ENCODE measurements around the gene TTYH3. TPM values are rescaled to one million over a fixed set of nuclear protein-coding genes. Genes with fewer than 3 reads are reported as not detected.
A peak's percentile ranks its signal among the peaks of the same experiment; 100 is the strongest.

TTYH3 gene
- total and polyA plus RNA-seq, 2 of the 13 experiments (the other 11 are each of a cell fraction or from before 2014, with no cell fraction given) = 26.3 to 50.0 TPM

- POLR2A ChIA-PET = interaction anchor here (0.9 to 1.1 kb wide), 3 partner anchors 31 to 53 kb away, joined by 3 to 4 read pairs (median 3); partner anchors contain the start of gene TTYH3
- peaks cover 3 to 8% of the 10 kb centered on the region in 2 experiments; a peak in 3 of 5 replicates for H3K27me3 ChIP-seq (ENCODE audit: control insufficient read depth in 1 of 2, insufficient read depth in 2 of 2, low read length in 2 of 2)
- CTCF ChIA-PET (ENCODE audit: low intra/inter-chr PET ratio, low total read pairs) = interaction anchor here (1.1 to 1.7 kb wide), 2 partner anchors 11 to 94 kb away, joined by 3 read pairs; no protein-coding TSS in a partner anchor
- H3K9ac ChIP-seq (ENCODE audit: insufficient read depth, low read depth, low read length) = no peak overlapping the region
- DNase-seq (ENCODE audit: low spot score) = no peak
- in situ Hi-C loops (cut with HindIII; ENCODE audit: extremely low pct_ligation_motif_present, low pct_unique_long_range_greater_than_20kb) = no loop called here
- no peaks in the 10 kb centered on the region for H3K79me2 ChIP-seq (ENCODE audit: insufficient read depth, low read length)
- intact Hi-C loops (cut with micrococcal nuclease; ENCODE audit: unreplicated experiment) = no loop called here
- peak overlapping the region; percentile 54 for H3K27ac ChIP-seq (ENCODE audit: extremely low read length, insufficient read depth, low read length)
- H3K4me1 ChIP-seq (ENCODE audit: insufficient read depth, low read length) = peaks cover 38% of the 10 kb centered on the region
- no peak overlapping the region for H3K4me2 ChIP-seq (ENCODE audit: low read depth, low read length)
- H4K20me1 ChIP-seq (ENCODE audit: insufficient read depth, low read length) = peaks cover 7% of the 10 kb centered on the region; the same call in 1 of the 2 replicates
- WGBS (ENCODE audit: low lambda C conversion rate) = 90% methylated on average over 18 of the region's 33 CpGs
- no peaks in the 10 kb centered on the region for H3K9me3 ChIP-seq (ENCODE audit: low read length)
- no TSS peak for BruUV-seq (replicated peaks)
- no peak for FAIRE-seq
- no peak overlapping the region for H2AFZ ChIP-seq (ENCODE audit: low read length)
- ATAC-seq = no peak; the same call in 2 of the 3 replicates
- H3K36me3 ChIP-seq (replicated peaks in 1 of 2; ENCODE audit: control insufficient read depth in 1 of 2, insufficient read depth in 2 of 2, low read length in 2 of 2) = peaks cover 11 to 15% of the 10 kb centered on the region in 2 experiments; a peak in 4 of 5 replicates
- H3K4me3 ChIP-seq (replicated peaks in 1 of 3; ENCODE audit: insufficient read depth in 1 of 3, low read depth in 2 of 3, low read length in 3 of 3) = no peak overlapping the region
- TF ChIP-seq FOSL1 (CRISPR knock-in tag; IDR thresholded peaks at IDR 0.05; ENCODE audit: borderline replicate concordance) = no peak
- no peak for TF ChIP-seq ZBTB26 (CRISPR knock-in tag; IDR thresholded peaks at IDR 0.05; ENCODE audit: borderline replicate concordance)
- 0 out of 2 replicates have a peak, but pooled peaks have one; percentile 21 for TF ChIP-seq ZNF775 (CRISPR knock-in tag; IDR thresholded peaks at IDR 0.05; ENCODE audit: borderline replicate concordance)
- TF ChIP-seq ZNF468 (CRISPR knock-in tag; IDR thresholded peaks at IDR 0.05) = no peak
- no peak for TF ChIP-seq RBM39 (IDR thresholded peaks at IDR 0.05; ENCODE audit: low read depth, low read length, poor library complexity, severe bottlenecking)
- 0 out of 2 replicates have a peak, but pooled peaks have one; percentile 39 for TF ChIP-seq ZNF572 (CRISPR knock-in tag; IDR thresholded peaks at IDR 0.05)
- TF ChIP-seq ZBTB33 (CRISPR knock-in tag; IDR thresholded peaks at IDR 0.05) = peak; percentile 73
- TF ChIP-seq MTERF4 (CRISPR knock-in tag; IDR thresholded peaks at IDR 0.05) = peak; percentile 90; the same call in 1 of the 2 replicates
- TF ChIP-seq FOSL2 (CRISPR knock-in tag; IDR thresholded peaks at IDR 0.05) = no peak
- TF ChIP-seq YEATS4 (CRISPR knock-in tag; IDR thresholded peaks at IDR 0.05; ENCODE audit: borderline replicate concordance) = no peak
- TF ChIP-seq KLF9 (CRISPR knock-in tag; IDR thresholded peaks at IDR 0.05; ENCODE audit: low read depth) = no peak
- TF ChIP-seq AGO2 (optimal IDR thresholded peaks at IDR 0.05; ENCODE audit: low read depth, low read length) = peak; percentile 56
- peak; percentile 32; the same call in 1 of the 2 replicates for TF ChIP-seq KLF15 (CRISPR knock-in tag; IDR thresholded peaks at IDR 0.05; ENCODE audit: borderline replicate concordance)
- no peak for TF ChIP-seq TIGD3 (CRISPR knock-in tag; IDR thresholded peaks at IDR 0.05; ENCODE audit: borderline replicate concordance)
Measured at GRCh38 chr7:2662273-2663120, 30.7 kb downstream of the TTYH3 start.

Measured in HepG2 (cell line).